Measurements from ENCODE around the gene GTF2F1. TPM values are rescaled to one million over a fixed set of nuclear protein-coding genes. Genes with fewer than 3 reads are reported as not detected.

The GTF2F1 gene
- total RNA-seq, 1 donor from 2014 or later = 63.2 TPM

DNA sequence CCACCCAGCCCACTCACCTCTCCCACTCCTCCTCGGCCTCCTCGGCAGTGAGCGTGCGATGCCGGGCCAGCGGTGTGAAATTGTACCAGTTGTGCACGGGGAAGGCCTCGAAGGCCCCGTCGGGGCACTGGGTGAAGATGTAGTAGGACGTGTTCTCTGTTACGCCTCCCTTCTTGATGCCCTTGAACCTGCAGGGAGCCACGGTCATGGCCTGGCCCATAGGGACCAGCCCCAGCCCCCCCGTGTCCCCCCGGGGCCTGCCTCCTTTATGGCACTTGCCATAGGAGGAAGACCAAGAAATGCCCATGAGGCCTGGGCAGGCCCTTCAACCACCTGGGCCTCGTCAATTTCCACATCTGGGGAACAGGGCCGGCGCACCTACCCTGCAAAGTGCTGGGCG lies 5.6 kb downstream of the GTF2F1 start:
- intact Hi-C loops (cut with micrococcal nuclease) = no loop called here

DNA sequence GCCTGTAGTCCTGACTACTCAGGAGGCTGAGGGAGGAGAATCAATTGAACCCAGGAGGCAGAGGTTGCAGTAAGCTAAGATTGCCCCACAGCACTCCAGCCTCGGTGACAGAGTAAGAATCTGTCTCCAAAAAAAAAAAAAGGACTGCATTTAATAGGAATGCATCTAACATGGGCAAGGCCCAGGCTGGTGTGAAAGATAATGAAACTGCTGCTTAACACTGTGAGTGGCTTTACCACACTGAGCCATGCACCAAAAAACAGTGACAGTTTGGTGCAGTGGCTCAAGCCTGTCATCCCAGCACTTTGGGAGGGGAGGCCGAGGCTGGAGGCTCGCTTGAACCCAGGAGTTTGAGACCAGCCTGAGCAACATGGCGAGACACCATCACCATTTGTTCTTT lies 8.6 kb downstream of the GTF2F1 start:
- intact Hi-C loops (cut with micrococcal nuclease) = no loop called here

GRCh38 chr19:6383188-6383587 lies 9.8 kb downstream of the GTF2F1 start:
- intact Hi-C loops (cut with micrococcal nuclease) = no loop called here

DNA sequence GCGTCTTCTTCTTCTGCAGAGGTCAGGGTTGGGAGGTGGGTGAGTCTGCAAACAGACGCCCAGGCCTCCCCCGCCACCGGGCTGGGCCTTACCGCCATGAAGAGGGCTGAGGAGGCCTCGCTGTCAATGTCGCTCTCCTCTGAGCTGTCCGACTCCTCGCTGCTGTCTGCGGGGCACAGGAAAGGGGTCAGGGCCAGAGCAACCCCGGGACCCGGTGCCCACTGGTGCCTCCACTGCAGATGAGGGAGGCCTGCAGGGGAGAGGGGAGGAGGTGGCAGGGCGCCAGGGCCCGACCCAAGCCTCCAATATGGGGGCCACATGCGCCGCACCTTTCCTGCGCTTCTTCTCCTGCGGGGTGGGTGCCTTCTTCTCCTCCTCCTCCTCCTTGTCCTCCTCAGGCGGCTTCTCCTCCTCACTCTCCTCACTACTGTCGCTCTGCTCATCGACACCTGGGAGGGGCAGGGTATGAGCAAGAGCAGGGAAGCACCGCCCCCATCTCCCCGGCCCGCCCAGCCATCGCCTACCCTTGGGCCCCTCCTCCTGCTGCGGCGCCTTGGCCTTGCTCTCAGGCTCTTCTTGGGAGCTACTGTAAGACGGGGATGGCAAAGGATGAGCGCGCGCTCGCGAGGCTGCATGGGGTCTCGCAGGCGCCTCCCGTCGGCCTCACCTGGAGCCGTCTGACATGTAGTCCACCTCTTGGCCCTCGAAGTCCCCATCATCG lies 11.8 kb downstream of the GTF2F1 start:
- intact Hi-C loops (cut with micrococcal nuclease) = no loop called here

DNA sequence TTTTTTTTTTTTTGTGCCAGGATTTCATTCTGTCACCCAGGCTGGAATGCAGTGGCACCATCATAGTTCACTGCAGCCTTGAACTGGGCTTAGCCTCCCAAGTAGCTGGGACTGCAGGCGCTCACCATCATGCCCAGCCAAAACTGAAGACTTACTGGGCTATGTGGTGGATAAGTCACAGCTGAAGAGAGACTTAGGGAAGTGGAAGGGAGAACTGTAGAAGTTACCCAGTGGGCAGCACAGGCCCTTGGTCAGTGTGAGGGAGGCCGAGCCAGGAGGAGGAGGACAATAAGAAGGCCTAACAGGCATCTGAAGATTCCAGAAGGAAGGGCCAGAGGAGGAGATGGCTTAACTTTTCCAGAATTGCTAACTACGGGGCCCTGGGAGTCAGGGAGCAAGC lies 13.2 kb downstream of the GTF2F1 start:
- intact Hi-C loops (cut with micrococcal nuclease) = loop anchor here (10.0 kb wide), 1 partner anchor 685 kb away; the partner anchor contains the start of gene ZNF557

DNA sequence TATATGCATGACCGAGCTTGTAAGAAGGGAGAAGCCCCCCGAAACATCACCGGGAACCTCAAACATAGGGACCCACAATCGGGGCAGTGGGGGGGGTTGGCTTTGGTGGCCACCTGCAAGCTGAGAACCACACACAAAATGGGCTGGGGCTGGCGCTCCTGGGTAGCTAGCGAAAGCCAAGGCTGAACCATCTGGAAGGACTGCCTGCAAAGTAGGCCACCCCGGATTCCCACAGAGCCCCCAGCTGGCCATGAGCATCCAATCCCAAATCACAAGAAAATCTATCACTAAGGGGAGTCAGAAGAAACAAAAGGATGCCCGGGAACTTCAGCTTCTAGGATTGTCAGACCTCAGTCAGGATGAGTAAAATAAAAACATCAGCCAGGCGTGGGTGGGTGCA lies 14.5 kb downstream of the GTF2F1 start:
- intact Hi-C loops (cut with micrococcal nuclease) = loop anchor here (10.0 kb wide), 1 partner anchor 686 kb away; the partner anchor contains the start of gene ZNF557

DNA sequence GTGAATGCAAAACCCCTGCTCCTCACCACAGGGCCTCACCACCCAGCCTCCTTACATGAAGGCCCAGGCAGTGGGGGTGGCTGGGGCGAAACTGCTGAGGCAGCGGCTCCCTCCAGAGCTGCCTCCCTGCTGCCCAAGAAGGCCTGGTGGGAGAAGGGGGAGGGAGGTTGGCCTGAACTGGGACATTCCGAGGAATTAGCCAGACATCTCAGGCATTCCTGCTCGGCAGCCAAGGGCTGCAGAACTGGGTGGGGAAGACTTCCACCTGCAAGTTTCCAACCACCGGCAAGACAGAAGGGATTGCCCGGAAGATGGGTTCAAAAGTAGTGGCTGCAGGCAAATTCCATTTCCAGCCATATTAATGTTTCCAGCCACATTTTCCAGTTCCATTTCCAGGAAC lies 14.9 kb downstream of the GTF2F1 start:
- intact Hi-C loops (cut with micrococcal nuclease) = loop anchor here (10.0 kb wide), 1 partner anchor 687 kb away; the partner anchor contains the start of gene ZNF557

GRCh38 chr19:6376512-6377190 lies 16.3 kb downstream of the GTF2F1 start:
- intact Hi-C loops (cut with micrococcal nuclease) = loop anchor here (10.0 kb wide), 1 partner anchor 688 kb away; the partner anchor contains the start of gene ZNF557

- intact Hi-C loops (cut with micrococcal nuclease) = loop anchor here (10.0 kb wide), 1 partner anchor 689 kb away; the partner anchor contains the start of gene ZNF557
These were observed 17.5 kb downstream of the GTF2F1 start, which contains the start of gene PSPN for GRCh38 chr19:6375411-6376010. PSPN (minus strand) TSS chr19:6375933; CDS start chr19:6375849, 84 bp downstream.

DNA sequence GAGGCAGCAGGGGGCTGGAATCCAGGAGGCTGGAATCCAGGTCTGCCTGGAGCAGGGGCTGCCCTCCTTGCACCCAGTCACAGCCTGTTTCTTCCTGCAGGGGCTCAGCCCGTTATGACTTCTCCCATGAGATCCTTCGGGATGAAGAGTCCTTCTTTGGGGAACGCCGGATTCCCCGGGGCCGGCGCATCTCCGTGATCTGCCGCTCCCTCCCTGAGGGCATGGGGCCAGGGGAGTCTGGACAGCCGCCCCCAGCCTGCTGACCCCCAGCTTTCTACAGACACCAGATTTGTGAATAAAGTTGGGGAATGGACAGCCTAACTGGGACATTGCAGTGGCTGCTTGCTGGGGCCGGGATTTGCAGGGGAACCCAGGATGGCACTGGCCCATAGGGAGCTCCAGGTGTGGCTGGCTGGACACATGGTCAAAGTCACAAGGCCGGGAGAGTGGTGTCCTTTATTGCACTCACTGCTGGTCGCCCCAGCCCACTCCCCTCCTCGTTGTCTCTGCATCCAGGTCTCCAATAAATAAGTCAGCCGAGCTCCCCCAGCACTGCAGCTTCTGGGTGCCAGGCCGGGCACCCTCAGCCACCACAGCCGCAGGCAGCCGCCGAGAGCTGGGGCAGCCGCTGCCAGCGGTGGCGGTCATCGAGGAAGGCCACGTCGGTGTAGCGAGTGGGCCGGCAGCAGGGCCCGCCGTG lies 18.1 kb downstream of the GTF2F1 start:
- intact Hi-C loops (cut with micrococcal nuclease) = loop anchor here (10.0 kb wide), 1 partner anchor 690 kb away; the partner anchor contains the start of gene ZNF557

- intact Hi-C loops (cut with micrococcal nuclease) = loop anchor here (10.0 kb wide), 1 partner anchor 691 kb away; the partner anchor contains the start of gene ZNF557
These were observed 18.7 kb downstream of the GTF2F1 start for GRCh38 chr19:6374161-6374709.

- intact Hi-C loops (cut with micrococcal nuclease) = loop anchor here (1.0 to 10.0 kb wide), 6 partner anchors 20 to 691 kb away; partner anchors contain the start of genes GTF2F1 and ZNF557
These were observed 19.2 kb downstream of the GTF2F1 start for GRCh38 chr19:6373813-6374108.

- intact Hi-C loops (cut with micrococcal nuclease) = loop anchor here (1.0 to 10.0 kb wide), 6 partner anchors 20 to 692 kb away; partner anchors contain the start of genes GTF2F1 and ZNF557
These were observed 19.7 kb downstream of the GTF2F1 start for GRCh38 chr19:6373096-6373812.

DNA sequence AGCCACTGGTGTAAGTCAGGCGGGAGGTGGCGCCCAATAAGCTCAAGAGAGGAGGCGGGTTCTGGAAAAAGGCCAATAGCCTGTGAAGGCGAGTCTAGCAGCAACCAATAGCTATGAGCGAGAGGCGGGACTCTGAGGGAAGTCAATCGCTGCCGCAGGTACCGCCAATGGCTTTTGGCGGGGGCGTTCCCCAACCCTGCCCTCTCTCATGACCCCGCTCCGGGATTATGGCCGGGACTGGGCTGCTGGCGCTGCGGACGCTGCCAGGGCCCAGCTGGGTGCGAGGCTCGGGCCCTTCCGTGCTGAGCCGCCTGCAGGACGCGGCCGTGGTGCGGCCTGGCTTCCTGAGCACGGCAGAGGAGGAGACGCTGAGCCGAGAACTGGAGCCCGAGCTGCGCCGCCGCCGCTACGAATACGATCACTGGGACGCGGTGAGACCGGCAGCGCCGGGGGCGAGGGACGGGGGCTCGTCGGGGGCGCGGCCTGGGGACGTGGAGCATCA lies 20.3 kb downstream of the GTF2F1 start, which contains the start of gene ALKBH7:
TSS of gene ALKBH7 (plus strand) at position 201 of the 502 bp plus-strand sequence. CDS start at position 228, 27 bp downstream.
- intact Hi-C loops (cut with micrococcal nuclease) = loop anchor here (1.0 to 10.0 kb wide), 7 partner anchors 11 to 692 kb away; partner anchors contain the start of genes CLPP, GTF2F1 and ZNF557

- intact Hi-C loops (cut with micrococcal nuclease) = loop anchor here (5.0 kb wide), 1 partner anchor 387 kb away; the partner anchor contains the start of gene RANBP3
These were observed 28.6 kb downstream of the GTF2F1 start for GRCh38 chr19:6364353-6364752.

DNA sequence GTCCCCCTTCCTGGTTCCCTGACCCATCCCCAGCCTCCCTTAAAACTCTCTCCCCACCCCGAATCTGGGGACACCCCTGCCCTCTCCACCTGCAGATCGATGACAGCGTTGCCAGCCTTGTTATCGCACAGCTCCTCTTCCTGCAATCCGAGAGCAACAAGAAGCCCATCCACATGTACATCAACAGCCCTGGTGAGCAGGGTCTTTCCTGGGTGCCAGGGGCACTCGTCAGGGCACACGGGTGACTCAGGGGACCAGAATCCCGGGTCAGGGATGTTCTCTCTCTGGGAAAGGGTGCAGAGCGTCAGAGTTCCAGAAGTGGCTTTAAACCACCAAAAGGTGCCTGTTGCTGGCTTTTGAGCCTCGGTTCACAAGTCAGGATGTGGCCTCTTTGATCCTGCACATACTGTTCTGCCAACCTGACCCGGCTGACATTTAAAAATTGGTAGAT lies 30.6 kb downstream of the GTF2F1 start:
- intact Hi-C loops (cut with micrococcal nuclease) = loop anchor here (1.0 to 5.0 kb wide), 2 partner anchors 62 to 385 kb away; partner anchors contain the start of genes KHSRP and RANBP3

GRCh38 chr19:6362027-6362350 lies 31.0 kb downstream of the GTF2F1 start:
- intact Hi-C loops (cut with micrococcal nuclease) = loop anchor here (1.0 to 5.0 kb wide), 2 partner anchors 62 to 385 kb away; partner anchors contain the start of genes KHSRP and RANBP3

GRCh38 chr19:6360857-6361216 lies 32.1 kb downstream of the GTF2F1 start:
- intact Hi-C loops (cut with micrococcal nuclease) = loop anchor here (1.0 to 5.0 kb wide), 5 partner anchors 11 to 384 kb away; partner anchors contain the start of genes ALKBH7, GTF2F1 and RANBP3

- intact Hi-C loops (cut with micrococcal nuclease) = loop anchor here (5.0 kb wide), 1 partner anchor 383 kb away; the partner anchor contains the start of gene RANBP3
These were observed 32.5 kb downstream of the GTF2F1 start for GRCh38 chr19:6360445-6360844.

Data from T-helper 2 cell treated with Interferon-gamma antibody and Interleukin-4, amounts not matched to agents 100 ng/mL and 5 ng/mL, for 36 hours (primary cell).